ACC112 (cell line): ENCODE data around the gene APOL2.
A peak's percentile ranks its signal among the peaks of the same experiment; 100 is the strongest.
"Not testable (repeated sequence)": the region's sequence is repeated elsewhere in the genome, so short reads cannot be mapped to it uniquely, and the experiment has no call there.

Experiments used
- H2AFZ ChIP-seq: fragments of 200-600 bp; sonication (generic); one replicate; pipeline ENCODE4 v1.6.0; 2017; ENCODE audit warnings: antibody characterized with exemption, low read length; ENCODE audit not compliant: unreplicated experiment
- H3K27ac ChIP-seq: fragments of 200-600 bp; sonication (generic); 2 replicates; pipeline ENCODE4 v1.5.1; 2014; ENCODE audit warnings: low read depth, mild to moderate bottlenecking, antibody characterized with exemption, low read length, moderate library complexity
- H3K27me3 ChIP-seq: fragments of 200-600 bp; sonication (generic); 2 replicates; pipeline ENCODE4 v1.6.1; 2014; ENCODE audit warnings: mild to moderate bottlenecking, antibody characterized with exemption, low read length, moderate library complexity, mixed read lengths; ENCODE audit not compliant: insufficient read depth
- H3K36me3 ChIP-seq: fragments of 200-600 bp; sonication (generic); 2 replicates; pipeline ENCODE4 v1.6.1; 2016; ENCODE audit warnings: mild to moderate bottlenecking, antibody characterized with exemption, low read length, moderate library complexity, mixed read lengths; ENCODE audit not compliant: insufficient read depth
- H3K4me1 ChIP-seq: fragments of 200-600 bp; sonication (generic); one replicate; pipeline ENCODE4 v1.6.1; 2016; ENCODE audit warnings: low read length, mixed read lengths; ENCODE audit not compliant: insufficient read depth, unreplicated experiment, control insufficient read depth
- H3K4me3 ChIP-seq: fragments of 200-600 bp; sonication (generic); 2 replicates; pipeline ENCODE4 v1.5.1; 2014; ENCODE audit warnings: mild to moderate bottlenecking, low read depth, low read length
- H3K79me2 ChIP-seq: fragments of 200-600 bp; sonication (generic); one replicate; pipeline ENCODE4 v1.6.0; 2016; ENCODE audit warnings: low read length; ENCODE audit not compliant: control insufficient read depth, unreplicated experiment, insufficient read depth

The APOL2 gene

DNA sequence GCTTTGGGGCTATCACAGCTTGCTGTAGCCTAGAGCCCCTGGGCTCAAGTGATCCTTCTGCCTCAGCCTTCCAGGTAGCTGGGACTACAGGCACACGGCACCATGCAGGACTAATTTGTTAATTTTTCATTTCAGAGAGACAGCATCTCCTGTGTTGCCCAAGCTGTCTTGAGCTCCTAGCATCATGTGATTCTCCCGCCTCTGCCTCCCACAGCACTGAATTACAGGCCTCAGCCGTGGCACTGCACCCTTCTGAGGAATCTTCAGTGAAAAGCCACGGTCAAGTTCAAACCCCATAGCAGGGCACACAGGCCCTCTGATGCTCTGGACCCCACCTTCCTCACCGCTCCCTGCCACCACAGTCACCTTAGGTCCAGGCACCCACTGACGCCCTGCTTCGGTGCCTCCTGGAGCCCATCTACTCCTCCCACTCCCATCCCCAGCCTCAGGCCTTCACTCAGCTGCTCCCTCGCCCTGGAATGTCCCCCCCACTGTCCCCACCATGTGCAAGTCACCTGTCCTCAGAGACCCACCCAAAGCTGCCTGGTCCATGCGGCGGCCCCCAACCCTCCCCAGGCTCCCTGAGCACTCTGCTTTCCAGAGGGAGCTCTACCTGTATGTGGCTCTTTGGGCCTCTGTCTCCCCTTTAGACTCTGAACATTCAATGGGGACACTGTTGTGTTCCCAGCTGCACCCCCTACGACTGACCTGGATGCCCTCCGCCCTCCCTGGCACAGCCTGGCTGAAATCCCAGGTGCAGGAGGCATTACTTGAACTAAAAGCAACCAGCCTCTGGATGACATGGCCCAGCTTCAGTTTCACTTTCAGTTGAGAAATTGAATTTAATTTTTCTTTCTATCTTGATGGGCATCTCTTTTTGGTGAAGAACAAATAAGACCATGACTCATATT lies 1.6 kb downstream of the APOL2 start:
- Histone ChIP-seq H3K4me3 (peak overlapping the region; percentile 83), H3K27ac (peak overlapping the region; percentile 83), H3K36me3 (peaks cover 13% of the 10 kb centered on the region), H3K79me2 (peaks cover 46% of the 10 kb centered on the region), H2AFZ (no peak overlapping the region), H3K4me1 (peaks cover 25% of the 10 kb centered on the region), H3K27me3 (no peaks in the 10 kb centered on the region)

DNA sequence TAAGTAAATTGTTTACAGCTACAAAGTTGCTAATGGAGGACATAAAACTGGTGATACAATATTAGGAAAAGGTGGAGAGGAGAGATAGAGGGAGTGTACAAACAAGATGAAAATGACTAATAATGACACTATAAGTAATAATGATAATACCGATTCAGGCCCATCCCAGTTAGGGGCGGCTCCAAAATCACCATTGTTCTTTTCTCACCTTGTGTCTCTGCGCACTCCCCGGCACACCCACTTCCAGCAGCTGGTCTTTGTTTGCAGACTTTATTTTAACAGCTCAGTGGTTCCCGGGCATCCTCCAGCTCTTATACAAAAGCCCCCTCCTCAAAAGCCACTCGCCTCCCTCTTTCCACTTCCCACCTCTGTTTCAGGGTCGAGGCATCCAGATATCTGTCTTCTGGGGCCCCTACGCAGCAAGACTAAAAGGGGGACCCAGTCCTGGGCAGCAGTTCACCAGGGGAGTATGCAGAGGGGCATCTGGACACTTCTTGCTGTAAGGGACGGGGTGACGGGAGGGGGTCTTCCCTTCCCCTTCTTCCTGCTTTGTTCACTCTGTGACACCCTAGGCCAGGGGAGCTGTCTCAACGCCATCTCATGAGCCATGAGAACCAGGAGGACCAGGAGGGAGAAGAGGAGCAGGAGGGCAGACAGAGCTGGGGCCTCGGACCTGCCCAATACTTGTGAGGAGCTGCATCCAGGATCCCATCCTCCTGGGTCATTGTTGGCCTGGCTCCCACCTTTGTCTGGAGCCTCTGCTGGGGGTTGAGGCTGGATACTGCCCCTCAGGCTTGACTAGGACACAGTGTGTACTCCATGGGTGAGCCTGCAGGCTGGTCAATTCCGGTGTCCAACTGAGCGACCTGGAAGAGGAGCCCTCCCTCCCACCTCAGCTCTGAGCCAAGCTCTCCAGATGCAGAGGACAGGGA lies 2.7 kb downstream of the APOL2 start:
- H3K27ac ChIP-seq: no peak overlapping the region

DNA sequence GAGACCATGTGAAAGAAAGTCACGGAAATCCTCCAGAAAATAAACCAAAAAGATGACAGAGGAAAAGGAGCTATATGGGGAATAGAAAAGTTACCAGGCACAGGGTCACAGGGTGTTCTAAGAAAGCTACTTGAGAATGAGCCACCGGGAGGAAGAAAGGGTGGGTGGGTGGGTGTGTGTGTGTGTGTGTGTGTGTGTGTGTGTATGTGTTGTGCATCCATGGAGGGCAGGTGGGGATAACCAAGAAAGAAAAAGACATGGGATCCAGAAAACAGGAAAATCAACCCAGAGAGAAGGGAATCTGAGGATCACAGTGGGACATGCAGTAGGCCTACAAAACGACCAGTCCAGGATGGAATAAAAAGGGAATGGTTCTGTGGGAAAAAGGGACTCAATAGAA lies 3.7 kb downstream of the APOL2 start:
- peaks cover 46% of the 10 kb centered on the region for H3K79me2 ChIP-seq
- no peak overlapping the region for H3K27ac ChIP-seq
- H3K36me3 ChIP-seq: peaks cover 13% of the 10 kb centered on the region
- no peak overlapping the region for H2AFZ ChIP-seq
- H3K4me1 ChIP-seq: peaks cover 25% of the 10 kb centered on the region
- peak overlapping the region; percentile 45 for H3K4me3 ChIP-seq
- H3K27me3 ChIP-seq: no peaks in the 10 kb centered on the region

More for the DNA sequence above, 2.7 kb downstream of the APOL2 start:
- Histone ChIP-seq H3K36me3 (peaks cover 13% of the 10 kb centered on the region), H3K4me3 (peak overlapping the region; percentile 83), H3K27me3 (no peaks in the 10 kb centered on the region), H3K79me2 (peaks cover 46% of the 10 kb centered on the region), H3K4me1 (peaks cover 25% of the 10 kb centered on the region), H2AFZ (no peak overlapping the region)

DNA sequence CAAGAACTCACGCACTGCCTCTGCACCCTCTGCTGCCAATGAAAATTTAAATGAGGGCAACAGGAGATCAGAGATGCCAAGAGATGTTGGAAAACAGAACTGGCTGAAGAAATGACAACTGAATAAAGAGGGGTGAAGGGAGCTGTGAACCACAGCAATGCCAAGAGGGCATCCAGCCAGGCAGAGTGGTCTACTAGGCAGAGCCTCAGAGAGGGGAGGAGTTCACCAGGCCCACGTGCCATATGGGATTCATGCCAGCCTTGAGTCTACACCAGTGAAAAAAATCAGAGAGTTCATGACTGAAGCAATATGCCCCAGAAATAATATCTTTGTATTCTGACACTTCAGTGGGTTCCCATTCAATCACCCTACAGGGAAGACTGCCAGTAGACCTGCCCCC lies 4.4 kb downstream of the APOL2 start:
- Histone ChIP-seq H2AFZ (no peak overlapping the region), H3K36me3 (peaks cover 13% of the 10 kb centered on the region), H3K79me2 (peaks cover 46% of the 10 kb centered on the region)

DNA sequence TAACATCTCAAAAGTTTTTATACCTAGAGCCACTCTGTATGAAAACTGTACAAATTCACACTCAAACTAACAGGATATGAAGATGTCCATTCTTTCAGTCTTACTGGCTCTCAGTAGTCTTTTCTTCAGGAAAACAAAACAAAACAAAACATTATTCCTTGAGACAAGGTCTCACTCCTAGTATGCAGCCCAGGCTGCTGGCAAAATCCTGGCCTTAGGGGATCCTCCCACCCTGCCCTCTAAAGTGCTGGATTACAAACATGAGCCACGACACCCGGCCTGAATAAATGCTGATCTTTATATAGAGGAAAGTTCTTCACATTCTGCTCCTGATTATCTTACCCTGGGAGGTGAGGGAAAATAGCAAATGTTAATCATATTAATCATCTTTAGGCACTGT lies 5.1 kb downstream of the APOL2 start:
- Histone ChIP-seq H3K27me3 (no peaks in the 10 kb centered on the region), H3K36me3 (peaks cover 13% of the 10 kb centered on the region), H3K27ac (no peak overlapping the region), H3K4me1 (peaks cover 18% of the 10 kb centered on the region), H3K4me3 (no peak overlapping the region), H2AFZ (no peak overlapping the region), H3K79me2 (peaks cover 46% of the 10 kb centered on the region)

More for the DNA sequence above, 4.4 kb downstream of the APOL2 start:
- Histone ChIP-seq H3K4me3 (no peak overlapping the region), H3K4me1 (peaks cover 22% of the 10 kb centered on the region), H3K27ac (no peak overlapping the region), H3K27me3 (no peaks in the 10 kb centered on the region)

DNA sequence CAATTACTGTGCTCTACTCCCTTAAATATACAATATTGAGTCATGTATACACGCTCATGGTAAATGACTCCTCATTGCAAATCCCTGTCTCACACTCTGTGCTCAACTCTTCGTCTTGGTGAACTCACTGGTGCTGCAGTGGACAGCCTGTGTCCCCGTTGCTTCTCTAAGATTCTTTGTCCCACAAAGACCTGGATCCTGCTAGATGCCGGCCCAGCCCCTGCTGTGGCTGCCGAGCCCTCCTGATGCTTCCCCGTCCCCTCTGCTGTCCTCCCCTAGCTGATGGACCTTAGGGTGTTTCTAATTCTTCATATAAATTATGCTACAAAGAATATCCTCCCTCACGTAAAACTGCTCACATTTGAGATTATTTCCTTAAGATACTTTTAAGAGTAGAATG lies 5.5 kb downstream of the APOL2 start:
- Histone ChIP-seq H3K4me1 (peaks cover 18% of the 10 kb centered on the region), H2AFZ (no peak overlapping the region), H3K4me3 (no peak overlapping the region), H3K27ac (no peak overlapping the region), H3K27me3 (no peaks in the 10 kb centered on the region), H3K79me2 (peaks cover 44% of the 10 kb centered on the region), H3K36me3 (peaks cover 13% of the 10 kb centered on the region)

DNA sequence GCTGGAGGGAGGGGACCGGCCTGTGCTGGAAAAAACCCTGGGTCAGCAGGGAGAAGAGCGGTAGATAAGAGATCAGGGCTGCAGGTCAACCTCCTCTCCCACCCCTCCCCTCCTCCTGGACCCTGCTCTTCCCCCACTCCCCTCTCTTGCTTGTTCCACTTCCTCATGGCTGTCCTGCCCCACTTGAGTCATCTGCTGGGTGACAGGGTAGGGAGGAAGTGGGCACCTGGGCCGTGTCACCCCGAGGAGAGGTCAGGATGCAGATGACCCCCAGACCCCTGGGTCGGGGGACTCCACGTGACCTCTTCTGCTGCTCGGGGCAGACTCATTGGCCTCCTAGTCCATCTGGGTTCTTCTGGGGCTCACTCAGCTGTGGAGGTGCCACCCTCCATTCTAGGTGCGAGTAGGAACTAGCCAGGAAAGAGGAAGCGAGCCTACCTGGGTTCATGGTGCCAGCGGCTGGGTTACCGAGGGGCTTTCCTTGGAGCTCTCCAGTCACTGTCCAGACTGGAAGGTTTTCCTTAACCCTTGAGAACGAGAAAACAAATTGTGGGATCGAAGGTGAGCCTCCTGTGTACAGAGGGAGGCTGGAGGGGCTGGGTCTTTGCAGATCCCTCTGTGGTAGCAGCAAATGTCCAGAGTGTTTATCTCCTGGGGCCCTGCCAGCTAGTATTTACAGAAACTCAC lies 6.5 kb downstream of the APOL2 start:
- peaks cover 13% of the 10 kb centered on the region for H3K36me3 ChIP-seq
- peaks cover 18% of the 10 kb centered on the region for H3K4me1 ChIP-seq
- H3K27me3 ChIP-seq: no peaks in the 10 kb centered on the region
- peaks cover 35% of the 10 kb centered on the region for H3K79me2 ChIP-seq
- no peak overlapping the region for H2AFZ ChIP-seq
- no peak overlapping the region for H3K27ac ChIP-seq
- no peak overlapping the region for H3K4me3 ChIP-seq

DNA sequence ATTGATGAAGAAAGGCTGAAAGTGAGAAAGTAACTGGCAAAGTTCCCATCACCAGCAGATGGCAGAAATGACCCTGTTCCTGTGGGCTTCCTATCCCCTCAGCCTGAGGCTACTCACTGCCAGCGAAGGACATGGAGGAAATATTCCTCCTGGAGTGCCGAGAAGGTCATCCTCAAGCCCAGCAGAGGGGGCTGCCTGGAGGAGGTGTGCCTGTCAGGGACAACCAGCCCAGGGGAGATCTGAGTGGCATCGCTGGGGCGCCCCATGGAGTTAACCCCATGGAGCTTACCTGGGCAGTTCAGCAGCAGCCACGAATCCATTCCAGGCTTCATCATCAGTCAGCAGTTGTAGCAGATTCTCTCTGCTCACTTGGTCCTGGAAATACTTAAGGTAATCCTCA lies 8.3 kb downstream of the APOL2 start:
- H3K36me3 ChIP-seq: not testable (repeated sequence)

DNA sequence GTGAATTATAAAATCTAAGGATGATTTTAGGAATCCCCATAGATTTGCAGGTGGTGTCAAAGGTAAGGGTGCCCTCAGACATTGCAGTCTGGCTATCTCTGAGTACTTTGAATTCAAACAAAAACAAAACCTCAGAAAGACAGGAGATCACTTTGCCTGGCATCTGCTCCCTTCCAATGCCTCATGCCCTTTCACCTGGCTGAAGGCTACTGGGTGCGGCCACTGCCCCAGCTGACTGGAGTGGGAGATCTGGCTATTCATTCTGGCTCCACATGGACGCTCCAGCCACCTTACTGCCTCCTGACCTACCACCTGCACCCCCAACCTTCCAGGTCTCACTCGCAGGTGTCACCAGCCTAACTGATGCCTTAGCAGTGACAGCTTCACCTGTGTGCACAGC lies 9.7 kb downstream of the APOL2 start:
- H3K4me1 ChIP-seq, H3K27ac ChIP-seq, H3K27me3 ChIP-seq, H3K36me3 ChIP-seq, H3K79me2 ChIP-seq, H2AFZ ChIP-seq, H3K4me3 ChIP-seq: not testable (repeated sequence)

More for the DNA sequence above, 8.3 kb downstream of the APOL2 start:
- Histone ChIP-seq H3K4me1 (peaks cover 12% of the 10 kb centered on the region), H3K79me2 (peaks cover 17% of the 10 kb centered on the region)
- H3K27me3 ChIP-seq, H3K27ac ChIP-seq, H3K4me3 ChIP-seq, H2AFZ ChIP-seq: not testable (repeated sequence)

DNA sequence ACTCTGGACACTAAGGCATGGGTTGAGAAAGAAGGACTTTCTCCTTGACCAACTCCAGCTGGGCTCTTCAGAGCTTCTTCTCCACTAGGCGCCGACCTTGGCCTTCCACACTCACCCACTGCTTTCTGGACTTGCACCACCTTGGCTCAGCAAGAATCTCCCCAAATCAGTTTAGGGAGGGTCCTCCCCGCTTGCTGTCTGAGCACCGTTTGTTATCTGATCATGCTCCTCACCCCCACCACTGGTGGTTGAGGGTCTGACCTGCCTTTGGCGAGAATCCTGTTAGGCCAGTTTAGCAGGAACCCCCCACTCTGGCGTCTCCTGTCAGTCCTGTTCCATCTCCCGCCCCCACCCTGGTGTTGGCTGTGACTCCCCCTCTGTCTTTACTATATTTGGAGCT lies 10.4 kb downstream of the APOL2 start:
- H3K27me3 ChIP-seq: no peaks in the 10 kb centered on the region
- no peak overlapping the region for H3K4me3 ChIP-seq
- no peak overlapping the region for H2AFZ ChIP-seq
- no peaks in the 10 kb centered on the region for H3K79me2 ChIP-seq
- no peak overlapping the region for H3K27ac ChIP-seq
- H3K36me3 ChIP-seq: no peaks in the 10 kb centered on the region; the same call in 1 of the 2 replicates
- H3K4me1 ChIP-seq: no peaks in the 10 kb centered on the region
